Left ventricle myocardium inferior (tissue), 1 donor: ENCODE results near the gene CD207. TPM values are rescaled to one million over a fixed set of nuclear protein-coding genes. Genes with fewer than 3 reads are reported as not detected.
A peak's percentile ranks its signal among the peaks of the same experiment; 100 is the strongest.

ENCODE experiments used
- DNase-seq: peaks from one replicate; pipeline ENCODE4 v3.0.0-alpha.2; 2020
- H3K27ac ChIP-seq: fragments of 200-600 bp; replicated peaks from 2 replicates; pipeline ENCODE4 v1.8.0; 2021
- H3K27me3 ChIP-seq: fragments of 200-600 bp; 2 replicates; pipeline ENCODE4 v1.8.0; 2021; ENCODE audit warnings: low read depth
- H3K36me3 ChIP-seq: fragments of 200-600 bp; 2 replicates; pipeline ENCODE4 v1.8.0; 2021
- H3K4me1 ChIP-seq: fragments of 200-600 bp; 2 replicates; pipeline ENCODE4 v1.8.0; 2021
- H3K4me3 ChIP-seq: fragments of 200-600 bp; 2 replicates; pipeline ENCODE4 v1.8.0; 2021; ENCODE audit warnings: mild to moderate bottlenecking, moderate library complexity
- H3K9me3 ChIP-seq: fragments of 200-600 bp; replicated peaks from 2 replicates; pipeline ENCODE4 v1.8.0; 2021
- intact Hi-C: fragments of 100-400 bp; cut with micrococcal nuclease; formaldehyde crosslinking; loops from one replicate; pipeline ENCODE4 v1.11.0; 2022
- total RNA-seq: library from RNA; stranded (reverse); fragmentation: NEBNext Ultra II Directional; extraction: Animal tissue kit (Norgen Biotek cat#: 25700); gene quantifications from one replicate; pipeline ENCODE4 v1.2.1, GENCODE V29; 2021
- TF ChIP-seq, protein P1 (sequence below): fragments of 200-600 bp; IDR thresholded peaks from 2 replicates; pipeline ENCODE4 v1.8.0; 2021; ENCODE audit warnings: antibody characterized with exemption, mild to moderate bottlenecking, borderline replicate concordance
- donor health status: DM: no; HTN: yes; CAD: no; lungs with severe emphysema.

CD207 gene
- total RNA-seq, 1 donor from 2014 or later, result not detected

- intact Hi-C loops, result no loop called here
- Histone ChIP-seq H3K27me3 (peaks cover 99% of the 10 kb centered on the region), H3K9me3 (no peaks in the 10 kb centered on the region), H3K4me3 (peak within 1 kb of the TSS; percentile 59), H3K4me1 (peaks cover 14% of the 10 kb centered on the region), H3K36me3 (no peaks in the 10 kb centered on the region), H3K27ac (no peak within 1 kb of the TSS)
- DNase-seq, result no peak
- TF ChIP-seq, protein P1, sequence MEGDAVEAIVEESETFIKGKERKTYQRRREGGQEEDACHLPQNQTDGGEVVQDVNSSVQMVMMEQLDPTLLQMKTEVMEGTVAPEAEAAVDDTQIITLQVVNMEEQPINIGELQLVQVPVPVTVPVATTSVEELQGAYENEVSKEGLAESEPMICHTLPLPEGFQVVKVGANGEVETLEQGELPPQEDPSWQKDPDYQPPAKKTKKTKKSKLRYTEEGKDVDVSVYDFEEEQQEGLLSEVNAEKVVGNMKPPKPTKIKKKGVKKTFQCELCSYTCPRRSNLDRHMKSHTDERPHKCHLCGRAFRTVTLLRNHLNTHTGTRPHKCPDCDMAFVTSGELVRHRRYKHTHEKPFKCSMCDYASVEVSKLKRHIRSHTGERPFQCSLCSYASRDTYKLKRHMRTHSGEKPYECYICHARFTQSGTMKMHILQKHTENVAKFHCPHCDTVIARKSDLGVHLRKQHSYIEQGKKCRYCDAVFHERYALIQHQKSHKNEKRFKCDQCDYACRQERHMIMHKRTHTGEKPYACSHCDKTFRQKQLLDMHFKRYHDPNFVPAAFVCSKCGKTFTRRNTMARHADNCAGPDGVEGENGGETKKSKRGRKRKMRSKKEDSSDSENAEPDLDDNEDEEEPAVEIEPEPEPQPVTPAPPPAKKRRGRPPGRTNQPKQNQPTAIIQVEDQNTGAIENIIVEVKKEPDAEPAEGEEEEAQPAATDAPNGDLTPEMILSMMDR, result no peak
These were observed 45.3 kb downstream of the CD207 start, which contains the start of gene FIGLA for GRCh38 chr2:70790136-70790828. Gene FIGLA, minus strand, starts transcription at chr2:70790643. Its CDS starts 5 bp downstream, at chr2:70790638.

DNA sequence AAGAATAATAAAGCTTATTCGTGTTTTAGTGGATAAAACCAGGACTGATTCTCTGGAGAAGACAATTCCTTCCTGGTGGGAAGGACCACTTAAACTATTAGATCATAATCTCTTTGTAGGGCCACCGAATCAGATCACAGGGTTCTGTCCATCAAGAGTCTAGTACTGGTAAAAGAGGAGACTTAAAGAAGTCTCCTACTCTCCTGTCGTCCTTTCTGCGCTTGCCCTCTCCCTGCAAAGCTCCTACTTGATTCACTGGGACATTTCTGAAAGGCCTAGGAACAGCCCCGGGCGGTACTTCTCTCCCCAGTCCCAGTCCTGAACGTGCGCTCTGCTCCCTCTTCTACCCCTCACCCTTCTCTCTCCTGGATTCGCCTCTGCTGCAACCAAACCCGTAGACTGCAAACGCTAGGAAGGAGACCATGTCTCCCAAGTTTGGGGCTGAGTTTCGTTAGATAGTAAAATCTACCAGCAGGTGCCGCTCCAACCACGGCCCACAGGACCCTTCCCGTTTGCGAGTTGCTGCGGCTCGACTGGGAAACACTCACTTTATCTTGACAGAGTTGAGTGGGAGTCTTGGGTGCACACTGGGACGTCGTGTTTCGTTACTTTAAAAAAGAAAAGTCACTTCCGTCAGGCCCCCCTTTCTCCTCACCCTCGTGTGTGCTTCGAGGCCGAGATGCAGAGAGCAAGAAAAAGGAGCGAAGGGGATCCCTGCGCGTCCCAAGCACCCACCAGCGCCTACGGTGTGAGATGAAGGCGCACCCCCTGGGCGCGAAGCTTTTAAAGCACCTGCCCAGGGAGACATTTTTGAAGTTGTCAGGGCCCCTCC, 46.1 kb downstream of the CD207 start:
- Histone ChIP-seq H3K36me3 (no peaks in the 10 kb centered on the region), H3K4me1 (peaks cover 14% of the 10 kb centered on the region), H3K27me3 (peaks cover 95% of the 10 kb centered on the region), H3K9me3 (no peaks in the 10 kb centered on the region), H3K27ac (no peak overlapping the region), H3K4me3 (peak overlapping the region; percentile 59)
- TF ChIP-seq, protein P1, result peak; percentile 69
- intact Hi-C loops, result no loop called here
- DNase-seq, result peak; percentile 39

DNA sequence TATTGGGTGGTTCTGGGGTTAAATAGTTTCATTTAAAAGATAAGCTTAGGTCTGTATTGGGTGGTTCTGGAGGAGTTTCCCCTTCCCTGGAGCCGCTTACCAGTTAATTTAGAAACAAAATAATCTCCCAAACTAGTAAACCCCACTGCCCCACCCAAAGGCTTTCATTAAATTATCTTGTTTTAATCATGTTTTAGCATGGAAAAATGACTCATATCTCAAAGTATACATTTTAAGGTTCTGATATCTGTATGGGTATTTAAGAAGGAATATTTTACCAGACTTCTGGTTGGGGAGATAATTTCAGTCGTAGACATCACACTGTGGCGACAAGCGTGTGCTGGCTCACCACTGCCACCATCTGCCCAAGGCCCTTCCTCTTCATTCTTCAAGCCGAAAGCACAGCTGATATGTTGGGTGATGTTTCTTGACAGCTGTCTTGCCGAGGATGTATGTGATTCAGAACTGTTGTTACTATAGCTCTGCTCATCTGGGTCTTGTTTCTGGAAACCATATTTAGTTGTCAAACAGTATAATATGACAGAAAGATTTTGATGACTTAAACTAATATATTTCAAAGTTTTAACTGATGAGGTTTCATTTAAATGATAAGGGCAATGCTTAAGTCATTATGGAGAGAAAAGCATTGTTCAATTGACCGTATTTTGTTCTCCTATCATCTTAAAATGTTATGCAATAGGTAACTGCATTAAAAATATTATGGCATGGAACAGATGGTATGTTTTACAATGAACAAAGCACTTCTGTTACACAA, 50.3 kb downstream of the CD207 start:
- Histone ChIP-seq H3K9me3 (no peaks in the 10 kb centered on the region), H3K4me3 (no peak overlapping the region), H3K4me1 (peaks cover 11% of the 10 kb centered on the region), H3K36me3 (no peaks in the 10 kb centered on the region), H3K27ac (no peak overlapping the region), H3K27me3 (peaks cover 82% of the 10 kb centered on the region)
- DNase-seq, result no peak
- TF ChIP-seq, protein P1, result peak; percentile 55
- intact Hi-C loops, result no loop called here

DNA sequence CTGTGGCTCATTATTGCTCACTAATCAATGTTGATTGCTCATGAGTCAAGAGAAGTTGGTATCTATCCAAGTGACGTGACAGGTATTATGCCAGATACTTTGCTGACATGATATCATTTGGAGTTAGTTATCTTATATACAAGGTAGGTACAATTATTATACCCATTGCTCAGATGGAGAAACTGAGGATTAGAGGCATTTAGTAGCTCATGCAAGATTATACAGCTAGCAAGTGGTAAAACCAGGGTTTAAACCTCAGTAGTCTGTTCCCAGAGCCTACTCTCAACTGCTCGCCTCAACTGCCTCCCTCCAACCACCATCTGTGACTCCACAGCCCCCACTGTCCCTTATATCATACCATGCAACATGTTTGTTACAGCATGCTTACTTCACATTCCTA, 51.3 kb downstream of the CD207 start:
- no peaks in the 10 kb centered on the region for H3K9me3 ChIP-seq
- peaks cover 2% of the 10 kb centered on the region for H3K4me1 ChIP-seq
- H3K27ac ChIP-seq, result no peak overlapping the region
- intact Hi-C loops, result no loop called here
- peaks cover 79% of the 10 kb centered on the region for H3K27me3 ChIP-seq
- no peak for DNase-seq
- TF ChIP-seq, protein P1, result no peak
- no peaks in the 10 kb centered on the region for H3K36me3 ChIP-seq
- no peak overlapping the region for H3K4me3 ChIP-seq

Other genes with a start within 250 kb of the CD207 start
- 2.7 TPM for gene ADD2, start 67.6 kb downstream of the CD207 start, total RNA-seq
- gene FIGLA, start 45.2 kb downstream of the CD207 start, total RNA-seq, result not detected
- gene CLEC4F, start 15.2 kb downstream of the CD207 start, total RNA-seq, result not detected
- 0.36 TPM for gene VAX2, start 64.8 kb upstream of the CD207 start, total RNA-seq
- gene ATP6V1B1, start 100.1 kb upstream of the CD207 start, total RNA-seq, result not detected
- gene ANKRD53, start 142.8 kb upstream of the CD207 start, total RNA-seq, result 0.33 TPM
- gene TEX261, start 159.1 kb upstream of the CD207 start, total RNA-seq, result 50.7 TPM
- 46.7 TPM for gene NAGK, start 232.8 kb upstream of the CD207 start, total RNA-seq